T-helper 17 cell (primary cell): ENCODE data around the gene KRABD2. TPM values are rescaled to one million over a fixed set of nuclear protein-coding genes. Genes with fewer than 3 reads are reported as not detected.

Source experiments
- ATAC-seq: fragments of 150-1000 bp; cut with Tn5 transposase; 2 replicates; pipeline ENCODE4 v1.10.0; 2021; ENCODE audit warnings: mild to moderate bottlenecking, moderate library complexity
- DNase-seq, 3 donors: peaks; one replicate each; pipeline versions ENCODE4 v3.0.0 to v3.0.0-alpha.2; 2020 to 2021
- H3K9me3 ChIP-seq: one replicate; pipeline ENCODE4 v1.7.0; 2013; ENCODE audit warnings: low read length, mild to moderate bottlenecking; ENCODE audit not compliant: control insufficient read depth, poor library complexity, severe bottlenecking
- H3K27ac Mint-ChIP-seq: one replicate; pipeline ENCODE4 v1.8.0; 2022; ENCODE audit warnings: mild to moderate bottlenecking, moderate library complexity, mixed read lengths
- H3K27me3 Mint-ChIP-seq: one replicate; pipeline ENCODE4 v1.8.0; 2022; ENCODE audit warnings: mixed read lengths
- H3K36me3 Mint-ChIP-seq: one replicate; pipeline ENCODE4 v1.8.0; 2022; ENCODE audit warnings: low read depth, mixed read lengths
- H3K4me1 Mint-ChIP-seq: one replicate; pipeline ENCODE4 v1.8.0; 2022; ENCODE audit warnings: mild to moderate bottlenecking, mixed read lengths
- H3K4me3 Mint-ChIP-seq: one replicate; pipeline ENCODE4 v1.8.0; 2022; ENCODE audit warnings: mild to moderate bottlenecking, moderate library complexity, mixed read lengths
- total RNA-seq, 4 donors: library from RNA in 2 of 4; stranded (reverse) in 2 of 4; gene quantifications; one replicate each; pipeline ENCODE4 v1.2.3 and lab custom pipeline; 2022 to 2026

KRABD2 gene

DNA sequence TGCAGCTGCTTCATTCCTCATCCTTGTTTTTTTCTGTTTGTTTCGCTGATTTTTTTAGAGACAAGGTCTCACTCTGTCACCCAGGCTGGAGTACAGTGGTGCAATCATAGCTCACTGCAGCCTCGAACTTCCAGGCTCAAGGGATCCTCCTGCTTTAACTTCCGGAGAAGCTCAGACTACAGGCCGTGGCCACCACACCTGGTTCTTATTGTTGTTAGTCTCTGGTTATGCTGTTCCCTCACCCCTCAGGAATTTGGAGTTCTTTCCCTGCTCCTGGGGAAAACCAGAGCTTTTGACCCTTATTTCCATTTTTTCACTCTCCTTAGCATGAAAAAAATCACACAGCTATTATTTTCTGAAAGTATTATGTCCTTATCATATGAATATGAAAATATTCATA is 35.0 kb downstream of the KRABD2 start:
- H3K4me3 Mint-ChIP-seq: peak overlapping the region; percentile 39
- H3K9me3 ChIP-seq: no peaks in the 10 kb centered on the region
- H3K27ac Mint-ChIP-seq: no peak overlapping the region
- DNase-seq (no peak), ATAC-seq (no peak)
- H3K4me1 Mint-ChIP-seq: peaks cover 6% of the 10 kb centered on the region
- H3K27me3 Mint-ChIP-seq: peaks cover 17% of the 10 kb centered on the region
- H3K36me3 Mint-ChIP-seq: no peaks in the 10 kb centered on the region

DNA sequence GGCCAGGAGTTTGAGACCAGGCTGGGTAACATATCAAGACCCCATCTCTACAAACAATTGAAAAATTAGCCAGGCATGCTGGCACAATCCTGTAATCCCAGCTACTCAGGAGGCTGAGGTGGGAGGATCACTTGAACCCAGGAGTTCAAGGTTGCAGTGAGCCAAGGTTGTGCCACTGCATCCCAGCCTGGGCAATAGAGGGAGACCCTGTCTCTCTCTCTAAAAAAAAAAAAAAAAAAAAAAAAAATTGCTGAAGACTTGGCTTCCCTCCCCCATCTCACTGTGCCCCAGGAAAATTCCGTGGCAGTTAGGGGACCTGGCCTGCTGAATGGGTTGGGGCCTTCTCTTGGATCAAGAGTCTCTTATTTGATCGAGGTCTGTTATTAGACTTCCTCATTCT is 37.0 kb downstream of the KRABD2 start, which contains the start of gene ODF4:
Gene ODF4 (plus strand): TSS at position 301 of the 400 bp plus-strand sequence. CDS start 212 bp downstream, outside the sequence.
- no peak within 1 kb of the TSS for H3K4me3 Mint-ChIP-seq
- peaks cover 5% of the 10 kb centered on the region for H3K27me3 Mint-ChIP-seq
- peak within 1 kb of the TSS; percentile 47 for H3K27ac Mint-ChIP-seq
- DNase-seq: no peak
- no peak for ATAC-seq
- H3K4me1 Mint-ChIP-seq: peaks cover 6% of the 10 kb centered on the region
- H3K9me3 ChIP-seq: no peaks in the 10 kb centered on the region
- no peaks in the 10 kb centered on the region for H3K36me3 Mint-ChIP-seq

DNA sequence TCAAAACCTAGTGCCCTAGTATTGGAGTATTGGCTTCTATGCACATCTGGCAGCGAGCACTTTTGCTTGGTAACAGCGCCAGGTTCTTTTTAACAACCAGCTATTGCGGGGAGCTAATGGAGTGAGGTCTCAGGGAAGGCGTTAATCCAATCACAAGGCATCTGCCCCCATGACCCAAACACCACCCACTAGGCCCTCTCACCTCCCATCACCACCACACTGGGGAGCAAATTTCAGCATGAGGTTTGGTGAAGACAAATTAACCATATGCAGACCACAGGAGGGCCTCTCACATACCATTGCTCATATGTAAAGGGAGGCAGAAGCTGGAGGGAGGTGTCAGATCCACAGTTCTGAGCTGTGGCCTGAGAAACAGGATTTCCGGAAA is 37.8 kb downstream of the KRABD2 start:
- DNase-seq (no peak), ATAC-seq (no peak)
- H3K27ac Mint-ChIP-seq: peak overlapping the region; percentile 47
- peaks cover 5% of the 10 kb centered on the region for H3K27me3 Mint-ChIP-seq
- H3K4me3 Mint-ChIP-seq: no peak overlapping the region
- no peaks in the 10 kb centered on the region for H3K9me3 ChIP-seq
- no peaks in the 10 kb centered on the region for H3K36me3 Mint-ChIP-seq
- peaks cover 6% of the 10 kb centered on the region for H3K4me1 Mint-ChIP-seq

DNA sequence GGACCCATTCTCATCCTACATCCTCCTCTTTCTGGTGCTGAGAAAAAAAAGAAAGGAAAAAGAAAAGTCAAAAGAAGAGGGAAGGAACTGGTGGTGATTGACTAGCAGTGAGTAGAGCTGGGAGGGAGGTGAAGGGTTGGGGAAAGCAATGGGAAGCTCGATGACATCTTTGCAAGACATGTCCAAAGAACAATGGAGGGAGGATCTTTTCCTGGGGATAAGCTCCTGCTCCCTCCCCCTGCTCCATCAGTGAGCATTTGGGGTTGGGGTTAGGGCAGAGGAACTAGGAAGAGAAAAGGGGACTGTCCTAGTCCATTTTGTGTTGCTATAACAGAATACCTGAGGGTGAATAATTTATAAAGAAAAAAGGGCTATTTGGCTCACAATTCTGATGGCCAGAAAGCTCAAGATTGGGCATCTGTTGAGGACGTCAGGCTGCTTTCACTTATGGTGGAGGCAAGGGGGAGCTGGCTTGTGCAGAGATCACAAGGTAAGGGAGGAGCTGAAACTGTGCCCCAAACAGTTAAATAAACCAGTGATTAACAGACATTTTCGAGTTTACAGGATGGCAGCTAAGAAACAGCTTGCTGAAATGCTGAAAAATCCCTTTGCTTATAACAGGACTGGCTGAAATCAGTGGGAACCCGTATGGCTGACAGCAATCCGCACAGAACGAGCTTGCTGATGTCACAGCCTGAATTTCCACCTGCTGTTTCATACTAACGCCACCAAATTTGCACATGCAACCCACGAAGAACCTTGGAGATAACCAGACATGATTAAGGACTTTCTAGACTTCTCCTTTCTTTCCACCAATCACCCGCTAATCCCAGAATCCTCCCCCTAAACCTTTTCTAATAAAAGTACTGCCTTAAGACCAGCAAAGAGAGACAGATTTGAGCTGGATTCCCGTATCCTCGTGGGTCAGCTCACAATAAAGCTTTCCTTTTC is 38.4 kb downstream of the KRABD2 start:
- H3K4me3 Mint-ChIP-seq: peak overlapping the region; percentile 50
- peaks cover 5% of the 10 kb centered on the region for H3K27me3 Mint-ChIP-seq
- no peaks in the 10 kb centered on the region for H3K36me3 Mint-ChIP-seq
- ATAC-seq (peak; percentile 51), DNase-seq (no peak)
- H3K4me1 Mint-ChIP-seq: peaks cover 6% of the 10 kb centered on the region
- no peaks in the 10 kb centered on the region for H3K9me3 ChIP-seq
- H3K27ac Mint-ChIP-seq: peak overlapping the region; percentile 47

DNA sequence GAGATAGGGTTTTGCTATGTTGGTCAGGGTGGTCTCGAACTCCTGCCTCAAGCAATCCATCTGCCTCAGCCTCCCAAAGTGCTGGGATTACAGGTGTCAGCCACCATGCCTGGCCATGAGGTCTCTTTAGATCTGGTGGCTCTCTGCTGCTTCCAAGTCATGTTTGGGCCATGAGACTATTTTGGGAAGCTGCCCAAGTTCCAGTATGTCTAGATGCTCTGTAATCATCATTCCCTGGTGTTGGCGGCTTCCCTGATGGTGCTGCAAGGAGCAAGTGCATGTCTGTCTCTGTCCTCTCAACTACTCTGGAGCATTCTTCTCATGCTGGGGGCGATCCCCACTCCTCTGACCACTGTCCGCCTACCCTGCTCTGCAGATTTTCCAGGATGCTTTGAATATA is 43.2 kb downstream of the KRABD2 start:
- DNase-seq (no peak), ATAC-seq (no peak)
- no peaks in the 10 kb centered on the region for H3K9me3 ChIP-seq
- peaks cover under 1% of the 10 kb centered on the region for H3K4me1 Mint-ChIP-seq
- H3K36me3 Mint-ChIP-seq: no peaks in the 10 kb centered on the region
- H3K4me3 Mint-ChIP-seq: no peak overlapping the region
- no peak overlapping the region for H3K27ac Mint-ChIP-seq
- peaks cover 22% of the 10 kb centered on the region for H3K27me3 Mint-ChIP-seq

DNA sequence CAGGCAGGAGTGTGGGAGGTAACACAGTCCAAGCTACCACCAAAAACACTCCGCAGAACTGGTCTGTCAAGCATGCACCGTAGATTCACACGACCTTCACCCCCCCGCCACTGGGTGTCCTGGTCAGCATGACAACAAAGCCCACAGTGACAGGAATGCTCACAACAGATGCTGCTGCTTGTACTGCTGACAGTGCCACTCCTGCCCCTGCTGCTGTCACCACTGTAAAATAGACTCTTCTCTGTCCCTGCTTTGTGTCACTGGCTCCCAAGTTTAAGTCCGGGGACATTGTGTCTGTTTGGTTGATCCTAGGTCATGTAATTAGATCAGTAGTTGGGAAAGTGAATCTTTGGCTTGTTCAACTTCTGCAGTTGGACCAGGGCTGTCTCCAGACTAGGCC is 43.8 kb downstream of the KRABD2 start:
- DNase-seq (no peak), ATAC-seq (no peak)
- Mint-ChIP-seq H3K36me3 (no peaks in the 10 kb centered on the region), H3K27me3 (peaks cover 28% of the 10 kb centered on the region), H3K27ac (no peak overlapping the region), H3K4me3 (no peak overlapping the region), H3K4me1 (no peaks in the 10 kb centered on the region)
- H3K9me3 ChIP-seq: no peaks in the 10 kb centered on the region

DNA sequence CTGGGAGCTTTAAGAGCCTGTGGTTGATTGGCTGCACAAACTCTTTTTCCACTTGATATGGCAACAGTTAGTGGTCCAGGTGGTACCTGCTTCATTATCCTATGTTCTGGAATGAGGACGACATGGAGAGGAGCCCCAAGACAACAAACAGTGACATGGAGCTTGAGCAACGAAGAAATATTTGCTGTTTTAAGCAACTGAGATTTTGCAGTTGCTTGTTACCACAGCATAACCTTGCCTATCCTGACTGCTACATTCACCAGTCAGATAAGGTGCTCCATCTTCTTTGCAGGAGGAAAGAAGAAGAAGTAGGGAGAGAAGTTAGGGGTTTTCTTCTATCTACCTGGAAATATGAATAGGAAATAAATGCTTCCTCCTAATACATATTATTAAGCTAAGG is 44.4 kb downstream of the KRABD2 start:
- H3K27ac Mint-ChIP-seq: no peak overlapping the region
- no peaks in the 10 kb centered on the region for H3K9me3 ChIP-seq
- H3K4me1 Mint-ChIP-seq: no peaks in the 10 kb centered on the region
- H3K4me3 Mint-ChIP-seq: no peak overlapping the region
- ATAC-seq: no peak
- H3K36me3 Mint-ChIP-seq: no peaks in the 10 kb centered on the region
- no peak for DNase-seq
- H3K27me3 Mint-ChIP-seq: peaks cover 33% of the 10 kb centered on the region

DNA sequence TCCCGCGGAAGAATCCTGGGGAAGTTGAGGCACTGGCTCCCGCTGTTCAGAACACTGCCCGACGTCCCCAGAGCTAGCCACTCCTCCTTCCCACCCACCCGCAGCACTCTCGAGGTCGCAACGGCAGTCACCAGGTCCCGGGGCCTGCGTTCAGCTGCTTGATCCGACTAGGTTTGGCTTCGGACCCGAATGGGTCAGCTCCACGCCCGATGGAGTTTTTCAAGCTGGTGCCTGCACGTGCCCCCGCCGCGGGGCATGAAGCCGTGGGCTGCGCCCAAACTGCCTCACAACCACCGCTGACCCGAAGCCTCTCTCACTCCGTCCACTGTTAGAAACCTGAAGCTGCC is 49.2 kb downstream of the KRABD2 start:
- no peak overlapping the region for H3K27ac Mint-ChIP-seq
- H3K9me3 ChIP-seq: no peaks in the 10 kb centered on the region
- no peaks in the 10 kb centered on the region for H3K36me3 Mint-ChIP-seq
- H3K4me3 Mint-ChIP-seq: peak overlapping the region; percentile 60
- peaks cover 56% of the 10 kb centered on the region for H3K27me3 Mint-ChIP-seq
- H3K4me1 Mint-ChIP-seq: peaks cover 14% of the 10 kb centered on the region
- ATAC-seq: no peak
- no peak for DNase-seq

Other genes starting within 250 kb of the KRABD2 start
- 1,000 to 10,000 TPM; 1,926 to 2,038 TPM for gene PER1, start 224.3 kb downstream of the KRABD2 start, total RNA-seq
- gene VAMP2, start 213.8 kb downstream of the KRABD2 start, total RNA-seq: 100 to 1,000 TPM; 209 to 252 TPM
- gene TMEM107, start 200.3 kb downstream of the KRABD2 start, total RNA-seq: 10 to 100 TPM; 33.0 to 33.9 TPM
- gene BORCS6, start 186.5 kb downstream of the KRABD2 start, total RNA-seq: 1 to 10 TPM; 8.3 to 8.7 TPM
- gene AURKB, start 166.1 kb downstream of the KRABD2 start, total RNA-seq: 1 to 10 TPM; 2.2 to 2.5 TPM
- 100 to 1,000 TPM; 218 TPM for gene CTC1, start 128.6 kb downstream of the KRABD2 start, total RNA-seq
- 10 to 100 TPM; 21.1 to 27.0 TPM for gene PFAS, start 127.4 kb downstream of the KRABD2 start, total RNA-seq
- gene RANGRF, start 88.0 kb downstream of the KRABD2 start, total RNA-seq: 10 to 100 TPM; 27.0 to 36.2 TPM
- 1 to 10 TPM; 8.3 to 8.7 TPM for gene SLC25A35, start 81.3 kb downstream of the KRABD2 start, total RNA-seq
- not detected for gene ARHGEF15, start 66.5 kb downstream of the KRABD2 start, total RNA-seq
- not detected for gene ODF4, start 36.9 kb downstream of the KRABD2 start, total RNA-seq
- gene RPL26, start 6.5 kb upstream of the KRABD2 start, total RNA-seq: 1,000 to 10,000 TPM; 2,731 to 2,885 TPM
- under 1 TPM; 0.52 to 0.62 TPM for gene RNF222, start 21.1 kb upstream of the KRABD2 start, total RNA-seq
- gene NDEL1, start 59.2 kb upstream of the KRABD2 start, total RNA-seq: 100 to 1,000 TPM; 259 to 267 TPM